ENCODE data around the gene DNAJB2.
"Not testable (repeated sequence)": the region's sequence is repeated elsewhere in the genome, so short reads cannot be mapped to it uniquely, and the experiment has no call there.

The DNAJB2 gene

GRCh38 chr2:219306047-219306446 lies 26.9 kb downstream of the DNAJB2 start:
- DNase-seq, result no peak

GRCh38 chr2:219308142-219309101 lies 29.3 kb downstream of the DNAJB2 start:
- DNase-seq, result peak; percentile 33

GRCh38 chr2:219309278-219309677 lies 30.1 kb downstream of the DNAJB2 start, which contains the start of gene PTPRN:
Gene PTPRN, minus strand, starts transcription at chr2:219309401. Its CDS starts 69 bp downstream, at chr2:219309332.
- DNase-seq, result no peak

- not testable (repeated sequence) for DNase-seq
Observed at GRCh38 chr2:219312683-219313263, 33.6 kb downstream of the DNAJB2 start.

GRCh38 chr2:219314804-219315468 lies 35.8 kb downstream of the DNAJB2 start:
- no peak for DNase-seq

GRCh38 chr2:219323434-219323833 lies 44.3 kb downstream of the DNAJB2 start:
- no peak for DNase-seq

GRCh38 chr2:219325136-219325535 lies 46.0 kb downstream of the DNAJB2 start:
- DNase-seq, result no peak

GRCh38 chr2:219325657-219326315 lies 46.6 kb downstream of the DNAJB2 start:
- DNase-seq, result no peak

- DNase-seq, result no peak
Observed at GRCh38 chr2:219327719-219328118, 48.6 kb downstream of the DNAJB2 start.

- DNase-seq, result no peak
Observed at GRCh38 chr2:219331560-219332213, 52.5 kb downstream of the DNAJB2 start.

- no peak for DNase-seq
Observed at GRCh38 chr2:219332542-219332941, 53.4 kb downstream of the DNAJB2 start, which contains the start of gene RESP18. Gene RESP18, minus strand, starts transcription at chr2:219332744.

- no peak for DNase-seq
Observed at GRCh38 chr2:219334076-219334475, 54.9 kb downstream of the DNAJB2 start.

- DNase-seq, result no peak
Observed at GRCh38 chr2:219335373-219335786, 56.2 kb downstream of the DNAJB2 start.

Data from KG1 (cell line).